Measurements from ENCODE around the gene CALCB. TPM values are rescaled to one million over a fixed set of nuclear protein-coding genes. Genes with fewer than 3 reads are reported as not detected.
A peak's percentile ranks its signal among the peaks of the same experiment; 100 is the strongest.

Gene CALCB
- total RNA-seq, 1 donor from 2014 or later = 2.0 TPM

DNA sequence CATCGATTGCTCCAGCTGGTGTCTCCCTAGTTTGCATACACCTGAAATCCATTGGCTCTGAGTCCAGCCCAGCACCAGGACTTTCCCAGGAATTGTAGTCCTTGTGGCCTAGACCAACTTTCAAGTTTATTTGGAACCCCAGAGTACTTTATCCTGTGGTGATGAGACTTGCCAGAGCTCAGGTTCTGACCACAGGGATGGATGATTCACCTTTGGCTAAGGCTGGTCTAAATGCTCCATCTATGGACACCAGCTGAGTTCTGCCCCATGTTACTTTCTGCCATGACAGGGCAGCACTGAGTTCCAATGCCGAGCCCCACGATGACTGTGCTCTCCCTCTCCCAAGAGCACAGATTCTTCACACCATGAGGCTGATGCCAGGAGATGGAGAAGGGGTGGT is 24.0 kb downstream of the CALCB start:
- no peak for DNase-seq (ENCODE audit: extremely low spot score in 2 of 2)
- no peak overlapping the region for H3K27ac ChIP-seq
- no peaks in the 10 kb centered on the region for H3K36me3 ChIP-seq
- TF ChIP-seq POLR2AphosphoS5 (IDR thresholded peaks at IDR 0.05; ENCODE audit: insufficient read depth in 1 of 2, low read depth in 1 of 2) (no peak), POLR2A (IDR thresholded peaks at IDR 0.05) (no peak), CTCF (IDR thresholded peaks at IDR 0.05) (no peak)
- no peaks in the 10 kb centered on the region for H3K9me3 ChIP-seq
- H3K4me3 ChIP-seq = no peak overlapping the region
- intact Hi-C loops (cut with DNase I) = no loop called here
- H3K27me3 ChIP-seq = no peaks in the 10 kb centered on the region
- no peaks in the 10 kb centered on the region for H3K4me1 ChIP-seq

DNA sequence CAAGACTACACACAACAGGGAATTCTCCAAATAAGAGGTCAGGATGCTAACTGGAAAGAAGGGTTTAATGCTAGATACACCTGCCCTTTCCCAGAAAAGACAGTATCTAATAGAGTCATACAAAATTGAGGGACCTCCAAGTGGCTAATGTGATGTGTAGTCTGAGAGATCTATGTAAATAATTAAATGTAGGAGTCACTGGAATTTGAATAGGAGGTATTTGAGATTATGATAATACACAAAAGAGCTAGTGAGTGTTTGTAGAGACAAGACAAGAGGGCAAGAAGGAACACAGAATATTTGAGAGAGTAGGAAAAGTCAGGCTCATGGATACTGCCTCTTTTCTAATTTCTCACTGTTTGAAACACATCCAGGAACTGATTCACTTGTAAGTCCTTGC is 25.9 kb downstream of the CALCB start:
- Histone ChIP-seq H3K27ac (no peak overlapping the region), H3K4me3 (no peak overlapping the region), H3K9me3 (no peaks in the 10 kb centered on the region), H3K4me1 (no peaks in the 10 kb centered on the region), H3K27me3 (no peaks in the 10 kb centered on the region), H3K36me3 (no peaks in the 10 kb centered on the region)
- DNase-seq (ENCODE audit: extremely low spot score in 2 of 2) = no peak
- intact Hi-C loops (cut with DNase I) = no loop called here
- TF ChIP-seq POLR2AphosphoS5 (IDR thresholded peaks at IDR 0.05; ENCODE audit: insufficient read depth in 1 of 2, low read depth in 1 of 2) (no peak), CTCF (IDR thresholded peaks at IDR 0.05) (no peak), POLR2A (IDR thresholded peaks at IDR 0.05) (no peak)

- no peaks in the 10 kb centered on the region for H3K4me1 ChIP-seq
- no peak for TF ChIP-seq POLR2A (IDR thresholded peaks at IDR 0.05)
- TF ChIP-seq POLR2AphosphoS5 (IDR thresholded peaks at IDR 0.05; ENCODE audit: insufficient read depth in 1 of 2, low read depth in 1 of 2) = no peak
- TF ChIP-seq CTCF (IDR thresholded peaks at IDR 0.05) = peak; percentile 30 to 56 (median 53)
- H3K36me3 ChIP-seq = no peaks in the 10 kb centered on the region
- H3K9me3 ChIP-seq = no peaks in the 10 kb centered on the region
- intact Hi-C loops (cut with DNase I) = loop anchor here (5.0 kb wide), 1 partner anchor 106 kb away; no protein-coding TSS in a partner anchor
- no peaks in the 10 kb centered on the region for H3K27me3 ChIP-seq
- H3K27ac ChIP-seq = no peak overlapping the region
- no peak for DNase-seq (ENCODE audit: extremely low spot score in 2 of 2)
- H3K4me3 ChIP-seq = no peak overlapping the region
These were observed 27.8 kb downstream of the CALCB start for GRCh38 chr11:15101072-15101709.

DNA sequence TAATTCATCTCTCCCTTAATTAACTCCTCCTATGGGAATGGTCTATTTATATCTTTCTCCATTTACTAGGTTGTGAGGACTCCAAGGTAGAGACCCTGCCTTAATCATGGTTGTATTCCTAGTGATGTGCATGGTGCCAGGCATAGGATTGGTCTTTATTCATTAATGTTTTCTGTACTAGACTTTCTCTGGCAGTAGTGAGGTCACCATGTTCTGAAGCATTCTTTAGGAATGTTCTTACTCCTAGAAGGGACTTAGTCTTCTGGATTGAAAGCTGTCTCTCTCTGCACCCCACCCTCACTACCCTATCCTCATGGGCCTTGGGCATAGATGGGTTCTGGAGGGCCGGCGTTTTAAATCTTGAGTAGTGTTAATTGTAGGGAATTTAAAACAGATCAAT is 30.8 kb downstream of the CALCB start:
- TF ChIP-seq CTCF (IDR thresholded peaks at IDR 0.05) (no peak), POLR2A (IDR thresholded peaks at IDR 0.05) (no peak), POLR2AphosphoS5 (IDR thresholded peaks at IDR 0.05; ENCODE audit: insufficient read depth in 1 of 2, low read depth in 1 of 2) (no peak)
- intact Hi-C loops (cut with DNase I) = loop anchor here (5.0 kb wide), 1 partner anchor 103 kb away; no protein-coding TSS in a partner anchor
- Histone ChIP-seq H3K27me3 (no peaks in the 10 kb centered on the region), H3K4me1 (no peaks in the 10 kb centered on the region), H3K27ac (no peak overlapping the region), H3K4me3 (no peak overlapping the region), H3K36me3 (no peaks in the 10 kb centered on the region), H3K9me3 (no peaks in the 10 kb centered on the region)
- DNase-seq (ENCODE audit: extremely low spot score in 2 of 2) = no peak

DNA sequence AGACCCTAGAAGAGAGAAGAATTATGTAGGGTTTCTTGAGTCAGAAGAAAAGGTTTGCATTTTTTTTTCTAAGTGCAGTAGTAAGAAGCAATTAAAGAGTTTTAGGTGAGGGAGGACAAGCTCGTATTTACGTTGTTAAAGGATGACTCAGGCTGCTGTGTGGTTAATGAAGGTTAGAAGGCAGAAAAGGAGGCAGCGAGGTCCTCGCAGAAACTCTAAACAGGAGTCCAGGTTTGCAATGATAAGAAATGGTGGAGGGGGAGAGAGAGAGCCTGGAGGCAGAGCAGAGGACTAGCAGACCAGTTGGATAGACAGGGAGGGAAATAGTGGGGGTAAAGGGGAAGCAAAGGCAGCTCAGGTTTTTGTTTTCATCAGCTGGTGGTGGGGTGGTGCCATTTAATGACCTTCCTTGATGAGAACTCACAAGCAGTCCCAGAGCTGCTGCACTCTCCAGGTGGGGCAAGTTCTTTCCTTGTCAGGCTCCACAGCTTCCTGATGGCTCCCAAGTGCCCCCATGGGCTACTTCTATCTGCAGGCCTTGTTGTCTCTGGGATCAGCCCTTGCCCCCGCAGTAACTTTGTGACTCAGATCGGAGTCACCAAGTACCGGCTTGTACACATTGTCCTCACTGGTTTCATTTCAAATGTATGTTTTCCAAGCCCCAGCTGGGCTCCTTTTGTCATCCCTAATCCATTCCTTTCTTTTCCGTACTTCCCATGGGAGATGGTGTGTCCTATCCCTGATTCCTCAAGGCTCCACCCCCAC is 33.0 kb downstream of the CALCB start:
- no peak overlapping the region for H3K4me3 ChIP-seq
- no peaks in the 10 kb centered on the region for H3K9me3 ChIP-seq
- H3K4me1 ChIP-seq = no peaks in the 10 kb centered on the region
- no peak for DNase-seq (ENCODE audit: extremely low spot score in 2 of 2)
- H3K36me3 ChIP-seq = no peaks in the 10 kb centered on the region
- intact Hi-C loops (cut with DNase I) = no loop called here
- TF ChIP-seq POLR2A (IDR thresholded peaks at IDR 0.05) (no peak), CTCF (IDR thresholded peaks at IDR 0.05) (no peak), POLR2AphosphoS5 (IDR thresholded peaks at IDR 0.05; ENCODE audit: insufficient read depth in 1 of 2, low read depth in 1 of 2) (no peak)
- no peaks in the 10 kb centered on the region for H3K27me3 ChIP-seq
- H3K27ac ChIP-seq = no peak overlapping the region

All from vagina (tissue), 2 donors.